Measurements from ENCODE around the gene RANBP1. TPM values are rescaled to one million over a fixed set of nuclear protein-coding genes. Genes with fewer than 3 reads are reported as not detected.
"Not testable (repeated sequence)": the region's sequence is repeated elsewhere in the genome, so short reads cannot be mapped to it uniquely, and the experiment has no call there.

The RANBP1 gene
- polyA plus RNA-seq, 10 donors: 97.4 to 131 (median 105) TPM

DNA sequence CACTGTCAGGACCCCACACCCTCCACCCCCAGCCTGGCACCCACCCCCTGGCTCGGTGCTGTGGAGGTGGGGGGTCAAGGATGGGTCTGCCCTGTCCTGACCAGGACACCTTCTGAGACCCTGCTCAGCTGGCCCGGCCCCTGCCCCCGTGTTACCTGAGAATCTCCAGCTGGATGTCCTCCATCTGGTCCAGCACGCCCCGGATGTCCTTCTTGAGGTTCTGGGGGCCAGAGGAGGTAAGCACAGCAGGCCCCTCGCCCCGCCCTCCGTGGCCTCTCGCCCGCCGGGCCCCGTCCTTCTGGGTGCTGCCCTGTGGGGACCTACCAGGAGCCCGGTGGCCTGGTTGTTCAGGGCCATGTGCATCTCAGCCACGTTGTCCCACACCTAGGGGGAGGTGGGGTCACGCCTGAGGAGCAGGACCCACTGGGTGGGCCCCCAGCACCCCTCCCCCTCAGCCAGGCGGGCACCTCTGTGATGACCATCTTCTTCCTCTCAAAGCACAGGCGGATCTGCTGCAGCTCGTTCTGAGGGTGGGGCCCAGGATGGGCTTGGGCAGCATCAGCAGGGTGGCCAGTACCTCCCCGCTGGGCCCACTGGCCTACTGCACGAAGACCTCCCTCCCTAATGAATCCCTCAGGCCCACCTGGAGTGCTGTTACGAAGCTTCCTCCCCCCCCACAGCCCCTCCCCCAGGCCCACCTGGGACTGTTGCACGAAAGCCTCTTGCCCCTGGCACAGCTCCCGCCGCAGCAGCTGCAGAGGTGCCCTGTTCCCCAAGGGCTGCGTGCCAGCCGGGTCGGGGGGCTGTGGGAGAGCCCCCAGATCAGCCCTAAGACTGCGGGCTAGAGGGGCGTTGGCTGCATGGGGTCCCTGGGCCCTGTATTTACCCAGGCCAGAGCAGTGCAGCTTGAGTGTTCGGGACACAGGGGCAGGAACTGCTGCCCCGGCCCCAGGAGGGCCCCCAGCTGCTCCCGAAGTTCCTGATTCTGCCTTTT is 33.6 kb downstream of the RANBP1 start:
- no peak for DNase-seq

DNA sequence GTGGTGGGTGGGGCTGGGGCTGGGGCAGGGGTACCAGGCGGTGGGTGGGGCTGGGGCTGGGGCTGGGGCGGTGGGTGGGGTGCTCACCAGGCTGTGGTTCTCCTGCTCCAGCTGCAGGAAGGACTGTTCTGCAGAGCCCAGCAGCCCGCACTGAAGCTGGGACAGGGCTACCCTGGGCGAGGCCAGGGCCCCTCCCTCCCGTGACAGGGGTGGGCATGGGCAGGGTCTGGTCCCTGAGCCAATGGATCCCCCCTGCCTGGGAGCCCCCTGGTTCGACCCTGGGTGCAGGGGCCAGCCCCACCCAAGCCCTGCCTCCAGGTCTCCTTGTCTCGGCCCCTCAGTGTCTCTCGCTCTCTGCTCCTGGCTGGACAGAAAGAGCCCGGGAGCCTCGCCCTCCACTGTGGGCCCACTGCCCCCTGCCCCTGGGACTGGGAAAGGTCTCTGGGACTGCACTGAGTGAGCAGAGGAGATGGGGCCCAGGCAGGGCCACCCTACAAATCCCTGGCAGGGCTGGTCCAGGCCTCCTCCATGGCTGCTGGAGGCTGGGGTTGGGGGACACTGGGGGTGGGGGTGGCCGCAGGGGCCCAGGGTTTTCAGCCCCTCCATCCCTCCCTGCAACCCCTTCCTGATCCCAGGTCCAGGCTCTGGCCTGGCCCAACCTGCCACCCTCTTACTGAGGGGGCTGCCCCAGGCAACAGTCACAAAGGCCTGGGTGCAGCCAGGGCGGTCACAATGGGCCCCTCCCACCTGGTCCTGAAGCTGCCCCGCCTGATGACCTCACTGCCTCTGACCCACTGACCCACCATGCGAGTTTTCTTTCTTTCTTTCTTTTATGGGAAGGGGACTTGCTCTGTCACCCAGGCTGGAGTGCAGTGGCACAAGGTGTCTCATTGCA is 34.7 kb downstream of the RANBP1 start, which contains the start of gene CCDC188:
Gene CCDC188, minus strand, starts transcription at position 675 of the 895 bp plus-strand sequence. Its CDS starts 69 bp downstream, at position 606.
- DNase-seq: no peak

DNA sequence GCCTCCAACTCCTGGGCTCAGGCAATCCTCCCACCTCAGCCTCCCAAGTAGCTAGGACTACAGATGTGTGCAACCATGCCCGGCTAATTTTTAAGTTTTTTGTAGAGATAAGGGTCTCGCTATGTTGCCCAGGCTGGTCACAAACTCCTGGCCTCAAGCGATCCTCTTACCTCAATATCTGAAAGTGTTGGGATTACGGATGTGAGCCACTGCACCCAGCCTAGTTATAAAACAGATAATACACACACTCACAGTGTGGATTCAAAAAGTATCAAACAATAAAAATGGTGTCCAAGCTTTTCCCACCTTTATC is 35.3 kb downstream of the RANBP1 start:
- no peak for DNase-seq

DNA sequence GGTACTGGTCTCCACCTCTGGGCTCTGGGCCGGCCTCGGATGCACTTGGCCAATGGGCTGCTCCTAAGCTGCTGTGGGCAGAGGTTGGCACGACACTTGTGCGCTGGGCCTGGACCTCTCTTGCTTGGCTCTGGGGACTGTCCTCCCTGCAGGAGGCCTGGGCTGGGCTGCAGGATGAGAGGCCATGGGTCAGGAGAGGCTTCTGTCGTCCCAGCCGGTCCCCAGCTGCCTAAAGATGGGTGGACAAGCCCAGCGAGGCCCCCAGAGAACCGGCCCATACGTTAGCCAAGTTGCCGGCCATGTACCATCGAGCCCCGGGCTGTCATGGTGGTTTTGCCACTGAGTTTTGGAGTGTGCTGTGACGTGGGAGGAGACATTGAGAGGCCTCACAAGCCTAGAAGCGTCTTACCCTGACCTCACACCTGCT is 36.6 kb downstream of the RANBP1 start:
- no peak for DNase-seq

DNA sequence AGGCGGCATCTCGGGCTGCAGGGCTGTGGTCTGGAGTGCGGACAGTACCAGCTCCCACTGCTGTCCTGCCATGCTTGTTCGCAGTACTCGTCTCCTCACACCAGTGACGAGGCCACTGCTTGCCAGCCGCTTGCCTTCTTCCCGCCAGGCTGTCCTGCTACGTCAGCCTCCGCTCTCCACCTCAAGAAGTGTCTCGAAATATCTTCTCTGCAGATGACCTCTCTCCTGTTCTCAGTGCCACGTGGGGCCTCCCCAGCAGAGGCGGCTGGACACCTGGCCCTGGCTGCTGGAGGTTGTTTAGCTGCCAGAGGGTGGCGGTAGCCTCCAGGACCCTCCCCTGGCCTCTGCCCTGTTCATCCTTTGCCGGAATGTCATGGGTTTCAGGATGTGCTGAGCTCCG is 38.0 kb downstream of the RANBP1 start:
- DNase-seq: no peak

DNA sequence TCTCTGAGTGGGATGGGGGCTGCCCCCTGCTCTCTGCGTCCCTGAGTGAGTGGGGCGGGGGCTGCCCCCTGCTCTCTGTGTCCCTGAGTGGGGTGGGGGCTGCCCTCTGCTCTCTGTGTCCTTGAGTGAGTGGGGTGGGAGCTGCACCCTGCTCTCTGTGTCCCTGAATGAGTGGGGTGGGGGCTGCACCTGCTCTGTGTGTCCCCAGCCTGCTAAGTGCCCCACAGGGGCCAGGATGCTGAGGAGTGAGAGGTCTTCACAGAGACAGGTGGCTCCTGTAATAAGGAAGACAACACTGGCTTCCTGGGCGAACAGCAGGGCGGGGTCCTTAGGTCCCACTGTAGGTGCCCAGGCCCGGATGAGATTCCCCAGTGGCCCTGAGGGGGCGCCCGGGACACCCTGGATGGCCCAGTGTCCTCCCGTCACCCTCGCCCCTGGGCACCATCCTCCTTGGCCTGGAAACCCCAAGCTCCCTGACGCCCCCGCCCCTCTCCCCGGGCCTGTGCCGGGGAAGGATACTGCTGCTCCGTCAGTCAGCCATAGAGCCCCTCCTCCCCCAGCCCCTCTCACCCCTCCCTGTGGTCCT is 38.8 kb downstream of the RANBP1 start:
- no peak for DNase-seq

DNA sequence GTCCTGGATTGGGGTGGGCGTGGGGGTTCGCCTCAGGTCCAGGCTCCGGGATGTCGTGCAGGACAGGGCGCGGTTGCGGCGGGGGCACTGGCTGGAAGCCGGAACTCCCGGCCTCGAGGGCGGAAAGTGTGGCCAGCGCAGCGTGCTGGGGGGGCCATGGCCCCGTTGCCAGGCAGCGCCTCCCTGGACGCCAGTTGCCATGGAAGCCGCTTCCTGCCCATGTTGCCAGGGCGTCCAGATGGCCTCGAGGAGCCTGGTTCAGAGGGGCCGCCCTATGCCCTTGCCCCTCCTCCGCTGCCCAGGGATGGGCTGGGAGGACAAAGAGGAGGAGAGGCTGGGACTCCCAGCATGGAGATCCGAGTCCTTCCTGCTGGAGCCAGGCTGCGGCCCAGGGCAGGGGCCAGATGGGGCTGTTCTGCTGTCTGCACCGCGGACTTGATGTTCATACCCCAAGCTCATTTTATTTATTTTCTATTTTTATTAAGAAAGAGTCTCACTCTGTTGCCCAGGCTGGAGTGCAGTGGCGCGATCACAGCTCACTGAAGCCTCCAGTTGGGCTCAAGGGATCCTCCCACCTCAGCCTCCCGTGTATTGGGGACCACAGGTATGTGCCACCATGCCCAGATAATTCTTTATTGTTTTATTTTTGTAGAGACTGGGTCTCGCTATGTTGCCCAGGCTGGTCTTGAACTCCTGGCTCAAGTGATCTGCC is 39.6 kb downstream of the RANBP1 start:
- peak in 1 of 3 donors; percentile 57 for DNase-seq

DNA sequence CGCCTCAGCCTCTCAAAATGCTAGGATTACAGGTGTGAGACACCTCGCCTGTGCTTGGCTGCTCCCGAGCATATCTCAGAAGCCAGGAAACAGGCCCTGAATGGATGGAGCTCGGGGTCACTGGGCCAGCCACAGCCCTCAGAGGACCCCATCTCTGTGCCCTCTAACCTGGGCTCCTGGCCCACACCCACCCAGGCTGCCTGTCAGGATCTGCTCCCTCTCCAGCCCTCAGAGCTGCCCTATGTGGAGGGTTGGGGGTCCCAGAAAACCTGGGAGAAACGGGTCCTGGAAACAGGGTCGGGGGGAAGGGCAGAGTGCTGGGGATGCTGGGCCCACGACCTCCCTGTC is 40.1 kb downstream of the RANBP1 start:
- no peak for DNase-seq

DNA sequence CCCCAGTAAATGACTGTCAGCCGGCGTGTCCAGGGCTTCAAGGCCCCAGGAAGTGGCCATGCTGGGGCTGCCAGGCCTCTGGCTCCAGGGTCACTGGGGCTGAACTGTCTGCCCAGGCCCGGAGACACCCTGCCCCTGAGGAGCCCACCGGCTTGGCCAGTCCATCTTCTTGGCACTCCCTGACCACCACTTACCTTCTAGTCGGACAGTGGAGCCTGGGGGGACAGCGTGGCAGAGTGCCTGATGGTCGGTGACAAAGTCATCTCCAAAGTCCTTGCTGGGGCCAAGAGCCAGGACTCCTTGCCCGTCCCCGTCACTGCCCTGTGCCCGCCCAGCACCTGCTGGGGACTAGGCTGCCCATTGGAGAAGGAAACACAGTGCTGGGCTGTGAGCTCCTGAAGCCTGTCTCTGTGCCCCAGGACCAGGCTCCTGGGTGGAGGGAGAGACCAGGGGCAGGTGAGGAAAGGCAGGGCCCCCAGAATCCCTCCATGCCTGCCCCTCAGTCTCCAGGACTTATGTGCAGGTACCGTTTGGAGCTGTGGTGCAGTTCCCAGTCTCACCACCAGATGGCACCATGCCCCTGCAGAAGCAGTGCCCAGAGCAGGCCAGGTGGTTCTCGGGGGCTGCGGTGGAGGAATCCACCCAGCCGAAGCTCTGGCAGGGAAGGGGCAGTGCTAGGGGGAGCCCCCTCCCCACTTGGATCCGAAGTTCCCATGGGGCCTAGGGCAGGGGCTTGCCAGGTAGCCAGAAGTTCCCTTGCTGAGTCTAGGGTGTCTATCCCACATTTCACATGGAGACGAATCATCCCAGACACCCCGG is 40.9 kb downstream of the RANBP1 start:
- peak; percentile 64 to 90 (median 83) for DNase-seq

DNA sequence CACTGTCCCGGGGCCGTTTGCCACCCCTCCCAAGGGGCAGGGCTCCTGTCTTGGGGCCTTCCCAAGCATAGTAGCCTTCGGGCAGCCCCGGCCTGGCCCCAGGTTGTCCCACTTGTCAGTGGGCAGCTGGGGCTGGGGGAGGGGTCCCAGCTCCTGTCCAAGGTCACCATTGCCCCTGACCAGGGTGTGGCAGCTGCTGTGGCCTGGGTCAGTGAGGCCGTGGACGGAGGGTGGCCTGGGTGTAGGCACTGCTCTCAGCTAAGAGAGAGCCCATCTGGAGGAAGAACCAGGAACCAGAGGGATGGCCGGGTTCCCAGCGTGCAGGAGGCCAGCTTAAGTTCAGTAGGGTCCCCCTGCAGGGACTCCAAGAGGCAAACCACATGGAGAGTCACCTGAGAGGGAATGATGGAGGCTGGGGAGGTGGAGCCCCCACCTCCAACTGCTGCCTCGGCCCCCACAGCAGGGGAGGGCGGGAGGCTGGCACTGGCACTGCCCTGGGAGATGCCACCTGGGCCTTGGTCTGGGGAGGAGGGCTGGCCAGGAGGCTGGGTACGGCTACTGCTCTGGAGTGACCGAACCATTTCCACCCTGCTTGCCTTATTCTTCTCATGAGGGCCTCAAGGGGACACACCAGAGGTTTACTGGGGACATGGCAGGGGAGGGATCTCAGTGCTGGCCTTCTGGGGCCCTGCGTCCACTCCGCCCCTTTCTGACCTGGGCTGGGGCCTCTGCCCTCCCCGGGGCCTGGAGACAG is 41.7 kb downstream of the RANBP1 start:
- DNase-seq: no peak

DNA sequence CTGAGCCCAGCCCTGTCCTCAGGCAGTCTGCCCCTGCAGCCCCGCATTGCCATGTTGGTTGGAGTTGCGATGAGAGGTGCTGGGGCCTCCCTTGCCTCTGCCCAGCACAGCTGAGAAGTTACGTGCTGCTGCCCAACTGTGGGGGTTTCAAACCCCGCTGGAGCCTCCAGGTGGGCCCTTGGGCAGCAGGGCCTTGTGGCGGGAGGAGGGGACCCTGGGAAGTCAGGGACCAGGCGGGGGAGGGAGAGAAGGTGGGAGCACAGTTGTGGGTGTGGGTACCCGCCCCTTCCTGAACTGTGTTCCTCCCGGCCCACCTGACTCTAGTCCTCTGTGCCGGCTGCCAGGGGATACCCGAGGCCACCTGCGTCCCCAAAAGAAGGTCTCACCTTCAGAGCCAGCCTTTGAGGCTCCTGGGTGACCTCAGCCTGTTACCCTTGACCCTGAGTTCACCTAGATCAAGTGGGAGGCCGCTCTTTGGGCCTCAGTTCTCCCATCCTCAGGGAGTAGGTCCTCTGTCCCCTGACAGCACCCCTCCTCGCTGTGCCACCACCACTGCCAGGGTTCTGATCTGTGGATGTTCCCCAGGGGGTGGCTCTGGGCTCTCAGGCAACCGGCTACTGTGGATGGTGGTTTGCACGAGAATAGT is 42.6 kb downstream of the RANBP1 start:
- DNase-seq: no peak

DNA sequence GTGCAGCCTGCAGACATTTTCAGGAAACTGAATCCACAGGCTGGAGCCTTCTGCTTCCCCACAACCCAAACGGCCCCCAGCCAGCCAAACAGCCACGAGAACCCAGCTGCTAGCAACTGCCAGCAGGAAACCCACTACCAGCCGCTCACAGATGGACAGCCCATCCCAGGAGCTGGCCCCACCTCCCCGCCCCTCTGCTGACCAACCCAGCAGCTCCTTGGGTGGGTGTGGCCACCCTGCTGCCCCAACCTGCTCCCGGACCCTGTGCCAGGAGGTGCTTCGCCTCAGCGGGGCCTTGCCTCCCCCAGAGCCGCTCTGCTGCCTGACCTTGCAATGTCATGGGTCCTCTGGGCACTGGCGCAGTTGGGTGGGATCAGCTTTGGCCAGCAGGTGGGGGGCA is 43.2 kb downstream of the RANBP1 start:
- no peak for DNase-seq

DNA sequence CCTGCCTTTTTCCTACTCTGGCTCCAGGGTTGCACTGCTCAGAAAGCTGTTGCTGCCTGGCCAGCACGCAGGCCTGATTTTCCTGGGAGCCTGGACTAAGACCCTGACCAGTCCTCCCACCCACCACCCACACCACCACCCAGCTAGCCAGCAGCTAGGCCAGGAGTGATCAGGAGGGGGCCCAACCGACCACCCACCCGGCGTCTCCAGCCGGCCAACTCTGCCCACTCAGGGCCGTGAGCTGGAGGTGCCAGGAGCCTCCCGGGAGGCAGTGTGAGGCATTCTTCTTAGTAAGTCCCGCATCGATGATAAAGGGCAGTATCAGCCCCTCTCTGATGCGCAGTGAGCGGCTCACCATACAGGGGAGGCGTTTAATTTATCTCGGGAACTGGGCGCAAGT is 43.6 kb downstream of the RANBP1 start:
- DNase-seq: not testable (repeated sequence)

DNA sequence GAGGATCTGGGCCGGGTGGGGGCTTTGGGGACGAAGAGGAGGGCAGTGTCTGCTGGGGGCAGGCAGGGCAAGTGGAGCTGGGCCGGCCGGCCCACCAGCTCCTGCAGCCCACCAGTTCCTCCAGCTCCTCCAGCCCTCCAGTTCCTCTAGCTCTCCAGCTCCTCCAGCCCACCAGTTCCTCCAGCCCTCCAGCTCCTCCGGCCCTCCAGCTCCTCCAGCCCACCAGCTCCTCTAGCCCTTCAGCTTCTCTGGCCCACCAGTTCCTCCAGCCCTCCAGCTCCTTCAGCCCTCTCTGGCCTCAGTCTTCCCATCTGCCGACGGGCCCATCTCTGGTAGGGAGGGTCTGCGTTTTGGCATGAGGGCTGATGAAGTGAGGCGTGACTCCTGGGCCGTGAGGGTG is 44.1 kb downstream of the RANBP1 start:
- no peak for DNase-seq

DNA sequence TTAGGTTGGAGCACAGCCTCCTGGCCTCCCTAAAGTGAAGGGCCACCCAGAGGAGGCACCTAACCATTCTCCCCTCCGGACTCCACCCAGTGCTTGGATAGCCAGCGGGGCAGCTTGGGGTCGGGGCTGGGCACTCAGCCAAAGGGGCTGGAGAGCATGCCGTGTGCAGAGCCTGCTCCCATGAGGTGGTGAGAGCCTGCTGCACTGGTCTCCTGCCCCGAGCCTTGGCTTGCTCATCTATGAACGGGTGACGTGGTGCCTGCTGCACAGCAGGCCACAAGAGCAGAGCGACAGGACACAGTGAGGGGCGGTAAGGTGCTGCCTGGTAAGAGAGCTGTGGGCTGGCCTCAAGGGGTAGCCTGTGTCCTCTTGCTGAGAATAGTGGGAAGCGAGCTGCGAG is 49.0 kb downstream of the RANBP1 start:
- no peak for DNase-seq

DNA sequence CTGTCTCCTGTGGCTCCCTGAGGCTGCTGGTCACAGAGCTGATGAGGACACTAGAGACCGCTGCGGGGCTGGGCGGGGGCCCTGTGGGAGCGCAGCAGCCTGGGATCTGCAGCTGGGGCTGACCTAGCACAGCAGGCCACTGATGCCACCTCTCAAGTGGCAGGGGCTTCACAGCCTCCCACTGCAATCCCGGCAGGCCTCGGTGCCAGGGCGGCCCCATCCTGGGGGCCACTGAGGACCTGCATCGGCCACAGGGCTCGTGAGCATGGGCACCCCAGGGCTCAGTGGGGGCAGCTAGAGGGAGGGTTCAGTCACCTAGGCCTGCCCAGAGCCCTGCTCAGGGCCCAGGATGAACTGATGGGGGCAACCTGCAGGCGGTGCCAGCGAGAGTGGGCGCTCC is 49.5 kb downstream of the RANBP1 start:
- no peak for DNase-seq

DNA sequence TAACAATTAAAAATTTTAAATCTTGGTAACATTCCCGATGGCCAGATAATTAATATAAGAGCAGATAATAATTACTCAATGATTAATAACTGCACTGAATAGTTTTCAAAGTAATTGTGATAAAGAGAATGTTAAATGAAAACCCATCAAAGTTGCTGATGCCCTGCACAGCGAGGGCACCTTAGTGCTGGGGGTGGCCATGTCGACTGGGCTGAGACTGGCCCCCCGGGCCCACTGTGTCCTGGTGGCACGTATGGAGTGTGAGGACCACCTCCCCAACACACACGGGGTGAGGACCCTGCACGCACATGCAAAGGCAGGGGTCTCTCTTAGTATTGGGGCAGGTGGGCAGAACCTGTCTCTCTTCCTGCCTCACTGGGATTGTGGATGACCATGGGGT is 50.0 kb downstream of the RANBP1 start:
- DNase-seq: no peak

DNA sequence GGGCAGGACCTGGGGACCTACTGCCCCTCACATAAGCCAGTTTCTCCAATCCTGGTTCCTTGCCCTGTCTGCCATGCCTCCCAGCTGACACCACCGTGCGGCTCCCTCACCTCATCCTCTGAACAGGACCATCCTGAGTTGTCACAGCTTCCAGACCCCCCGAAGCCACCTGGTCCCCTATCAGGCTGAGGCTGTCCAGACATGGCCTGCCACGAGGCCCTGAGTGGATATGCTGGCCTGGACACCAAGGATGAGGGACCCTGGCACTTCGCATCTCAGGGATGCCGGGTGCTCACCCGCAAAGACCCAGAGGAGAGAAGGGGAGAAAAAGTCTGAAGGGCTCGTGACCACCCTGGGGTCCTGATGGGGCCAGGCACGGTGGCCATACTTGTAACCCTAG is 50.8 kb downstream of the RANBP1 start:
- no peak for DNase-seq

DNA sequence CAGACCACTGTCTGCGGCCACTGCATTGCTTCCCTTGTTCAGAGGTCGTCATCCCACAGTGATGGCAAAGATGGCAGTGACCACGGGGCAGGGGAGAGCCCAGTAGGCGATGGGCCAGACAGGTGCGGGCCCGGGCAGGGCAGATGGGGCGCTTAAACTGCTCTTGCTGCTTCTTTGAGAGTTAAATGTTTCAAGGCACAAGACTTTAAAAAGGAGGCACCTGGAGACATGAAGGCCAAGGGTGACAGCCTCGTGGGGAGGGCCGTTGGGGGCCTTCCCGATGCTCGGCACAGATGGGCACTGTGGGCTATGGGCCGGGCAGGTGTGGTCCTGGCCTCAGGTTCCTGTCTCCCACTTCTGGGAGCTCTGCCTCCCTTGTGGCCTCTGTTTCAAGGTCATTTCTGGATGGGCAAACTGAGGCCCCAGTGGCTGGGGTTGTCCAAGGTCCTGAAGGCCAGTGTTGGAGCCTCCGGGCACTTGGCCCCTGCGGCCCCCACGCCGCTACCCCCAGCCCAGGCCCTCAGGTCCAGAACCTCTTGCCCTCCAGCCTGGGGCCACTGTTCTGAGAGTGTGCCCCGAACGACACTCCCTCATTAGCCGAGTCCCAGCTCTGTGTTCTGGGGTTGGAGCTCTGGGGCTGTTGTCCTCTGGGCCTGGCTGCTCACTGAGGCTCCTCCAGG is 51.9 kb downstream of the RANBP1 start:
- DNase-seq: no peak

All from muscle of back (tissue), 11 donors.